T follicular helper cell (primary cell): ENCODE results near the gene SH3GL3.

ENCODE experiments used
- DNase-seq: peaks from one replicate; pipeline ENCODE4 v3.0.0-alpha.2; 2020; ENCODE audit warnings: low read depth

Gene SH3GL3

GRCh38 chr15:83504365-83504764 is 57.2 kb downstream of the SH3GL3 start:
- DNase-seq: no peak

GRCh38 chr15:83510001-83510400 is 62.9 kb downstream of the SH3GL3 start:
- no peak for DNase-seq

GRCh38 chr15:83512459-83512858 is 65.3 kb downstream of the SH3GL3 start:
- no peak for DNase-seq

DNA sequence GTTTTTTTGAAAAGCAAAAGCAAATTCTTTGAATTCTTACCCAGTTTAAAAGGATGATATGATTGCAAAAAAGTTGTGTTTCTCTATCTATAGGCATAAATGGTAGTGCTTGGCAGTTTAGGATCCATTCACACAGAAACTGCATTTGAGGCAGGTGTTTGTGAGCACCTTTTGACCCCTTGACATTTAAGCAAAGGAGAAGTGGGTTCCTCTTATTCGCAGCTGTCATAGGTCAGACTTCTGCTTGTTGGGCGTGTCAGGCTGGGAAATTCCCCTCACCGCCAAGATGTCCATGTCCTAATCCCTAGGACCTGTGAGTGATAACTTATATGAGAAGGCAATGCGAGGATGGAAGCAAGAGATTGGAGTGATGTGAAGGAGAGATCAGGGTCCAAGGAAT is 67.4 kb downstream of the SH3GL3 start:
- DNase-seq: no peak

DNA sequence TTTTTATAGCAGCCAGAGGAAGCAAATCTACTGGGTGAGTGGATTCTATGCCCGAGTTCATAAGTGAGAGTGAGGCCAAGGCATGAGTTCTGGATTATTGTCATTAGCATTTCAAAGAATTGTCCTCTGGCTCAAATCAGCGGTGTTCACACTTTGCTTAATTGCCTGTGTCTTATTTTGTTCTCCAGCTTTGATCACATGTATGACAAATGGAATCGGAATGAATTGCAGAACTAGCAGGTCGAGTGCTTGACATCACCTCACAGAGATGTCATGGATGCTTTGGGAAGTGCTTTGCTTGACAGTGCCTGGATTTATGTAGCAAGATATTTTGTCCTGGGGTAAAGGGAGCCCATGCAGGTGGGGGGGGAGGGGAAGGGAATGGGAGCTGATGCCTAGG is 68.0 kb downstream of the SH3GL3 start:
- DNase-seq: no peak

DNA sequence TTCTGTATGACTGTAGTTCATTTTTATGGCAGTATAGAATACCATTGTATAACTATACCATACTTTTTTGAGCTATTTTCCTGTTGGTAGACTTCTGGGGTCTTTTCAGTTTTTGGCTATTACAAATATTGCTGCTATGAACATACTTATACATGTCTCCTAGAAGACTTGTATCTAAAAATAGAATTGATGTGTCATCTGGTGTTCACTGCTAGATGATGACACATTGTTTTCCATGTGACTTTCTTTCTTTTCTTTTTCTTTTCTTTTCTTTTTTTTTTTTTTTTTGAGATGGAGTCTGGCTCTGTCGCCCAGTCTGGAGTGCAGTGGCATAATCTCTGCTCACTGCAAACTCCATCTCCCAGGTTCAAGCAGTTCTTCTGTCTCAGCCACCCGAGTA is 69.8 kb downstream of the SH3GL3 start:
- DNase-seq: no peak

- DNase-seq: no peak
Measured at GRCh38 chr15:83526319-83526718, 79.2 kb downstream of the SH3GL3 start.

DNA sequence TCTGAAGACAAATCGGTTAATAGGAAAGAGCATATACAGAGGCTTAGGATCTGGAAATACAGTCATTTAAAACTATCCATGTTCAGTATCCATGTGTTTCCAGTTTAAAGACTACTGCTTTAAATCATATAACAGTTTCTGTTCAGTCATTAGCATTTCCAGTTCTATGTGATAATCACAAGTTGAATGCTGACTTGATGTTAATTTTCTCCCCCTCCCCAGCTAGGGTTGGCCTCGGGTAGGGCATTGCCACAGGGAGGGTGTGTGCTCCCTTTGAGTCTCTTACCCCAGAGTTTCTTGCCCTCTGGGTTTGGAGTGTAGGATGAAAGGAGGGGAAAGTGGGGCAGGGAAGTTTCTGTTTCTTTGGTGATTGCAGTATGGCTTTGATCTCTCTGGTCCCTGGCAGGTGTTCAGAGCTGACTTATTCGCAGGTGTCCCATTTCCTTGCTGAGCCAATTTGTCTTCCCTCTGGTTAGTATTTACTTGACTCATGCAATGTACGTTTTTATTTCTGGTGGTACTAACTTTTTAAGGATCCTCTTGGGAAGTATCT is 86.3 kb downstream of the SH3GL3 start:
- DNase-seq: no peak

DNA sequence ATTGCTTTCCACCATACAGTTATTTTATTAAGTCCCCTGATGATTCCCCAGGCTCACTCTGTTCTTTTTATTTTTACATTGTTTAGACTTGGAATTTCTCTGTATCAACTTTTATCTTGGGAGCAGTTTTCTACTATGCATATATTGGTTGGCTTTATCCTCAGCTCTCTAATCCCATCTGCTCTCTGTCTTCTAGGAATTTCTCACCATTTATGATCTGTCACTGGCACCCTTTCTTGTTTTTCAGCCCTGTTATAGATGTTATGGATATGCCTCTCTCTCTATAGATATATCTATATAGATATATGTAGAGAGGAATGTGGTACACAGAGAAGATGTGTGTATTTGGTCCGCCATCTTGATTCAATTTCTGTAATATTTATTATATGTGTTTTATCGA is 90.5 kb downstream of the SH3GL3 start:
- DNase-seq: no peak

DNA sequence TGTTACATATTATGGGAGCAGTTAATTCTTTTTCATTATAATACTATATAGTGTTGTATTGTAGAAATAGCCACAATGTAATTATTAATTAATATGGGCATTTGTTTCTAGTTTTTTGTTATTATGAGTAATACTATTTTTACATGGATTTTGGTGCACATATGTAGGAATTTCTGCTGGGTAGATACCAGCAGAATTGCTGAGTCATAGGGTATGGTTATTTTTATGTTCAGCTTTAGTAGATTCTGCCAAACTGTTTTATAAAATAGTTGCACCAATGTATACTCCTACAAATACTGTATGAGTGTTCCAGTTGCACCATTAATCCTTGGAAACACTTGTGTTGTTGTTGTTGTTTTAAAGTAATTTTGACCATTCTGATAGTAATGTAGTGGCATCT is 91.5 kb downstream of the SH3GL3 start:
- DNase-seq: no peak

DNA sequence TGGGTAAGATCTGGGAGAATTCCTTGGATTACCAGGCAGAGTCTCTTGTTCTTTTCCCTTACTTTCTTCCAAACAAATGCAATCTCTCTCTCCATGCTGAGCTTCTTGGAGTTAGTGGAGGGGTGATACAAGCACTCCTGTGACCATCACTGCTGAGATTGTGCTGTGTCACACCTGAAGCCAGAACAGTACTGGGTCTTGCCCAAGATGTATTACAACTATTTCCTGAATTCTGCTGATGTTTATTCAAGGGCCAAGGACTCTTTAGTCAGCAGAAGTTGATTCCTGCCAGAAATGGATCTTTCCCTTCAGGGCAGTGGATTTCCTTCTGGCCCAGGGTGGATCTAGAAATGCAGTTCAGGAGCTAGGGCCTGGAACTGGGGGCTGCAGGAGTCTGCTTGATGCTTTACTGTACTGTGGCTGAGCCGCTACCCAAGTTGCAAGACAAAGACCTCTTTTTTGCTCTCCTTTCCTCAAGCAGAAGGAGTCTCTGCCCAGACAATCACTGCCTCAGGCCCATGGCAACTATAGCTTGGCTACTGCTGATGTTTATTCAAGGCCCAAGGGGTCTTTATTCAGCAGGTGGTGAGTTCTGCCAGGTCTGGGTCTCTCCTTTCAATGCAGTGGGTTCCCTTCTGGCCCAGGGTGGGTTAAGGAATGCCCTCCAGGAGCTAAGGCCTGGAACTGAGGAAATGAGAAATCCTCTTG is 98.8 kb downstream of the SH3GL3 start:
- no peak for DNase-seq

DNA sequence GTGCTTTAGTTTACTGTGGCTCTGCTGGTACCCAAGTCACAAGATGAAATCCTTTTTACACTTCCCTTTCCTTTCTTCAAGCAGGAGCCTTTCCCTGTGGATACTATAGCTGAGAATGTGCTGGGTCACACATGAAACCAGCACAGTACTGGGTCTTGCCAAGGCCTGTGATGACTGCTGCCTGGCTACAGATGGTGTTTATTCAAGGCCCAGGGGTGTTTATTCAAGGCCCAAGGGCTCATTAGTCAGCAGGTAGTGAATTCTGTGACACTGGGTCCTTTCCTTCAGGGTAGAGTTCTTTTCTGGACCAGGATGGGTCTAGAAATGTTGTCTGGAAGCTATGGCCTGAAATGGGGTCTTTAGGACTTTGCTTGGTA is 99.4 kb downstream of the SH3GL3 start:
- no peak for DNase-seq

DNA sequence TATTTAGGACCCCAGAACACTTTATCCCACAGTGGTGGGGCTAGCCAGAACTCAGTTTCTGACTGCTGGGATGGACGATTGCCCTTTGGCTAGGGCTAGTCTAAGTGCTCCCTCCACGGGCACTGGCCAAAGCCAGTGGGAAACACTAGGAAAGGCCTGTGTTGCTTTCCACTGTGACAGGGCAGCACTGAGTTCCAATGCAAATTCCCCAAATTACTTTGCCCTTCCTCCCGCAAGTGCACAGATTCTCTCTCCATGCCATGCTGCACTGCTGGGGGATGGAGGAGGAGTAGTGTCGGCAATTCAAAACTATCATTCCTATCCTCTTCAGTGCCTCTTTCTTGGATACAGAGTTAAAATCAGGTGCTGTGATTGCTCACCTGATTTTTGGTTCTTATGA is 100.0 kb downstream of the SH3GL3 start:
- DNase-seq: no peak

DNA sequence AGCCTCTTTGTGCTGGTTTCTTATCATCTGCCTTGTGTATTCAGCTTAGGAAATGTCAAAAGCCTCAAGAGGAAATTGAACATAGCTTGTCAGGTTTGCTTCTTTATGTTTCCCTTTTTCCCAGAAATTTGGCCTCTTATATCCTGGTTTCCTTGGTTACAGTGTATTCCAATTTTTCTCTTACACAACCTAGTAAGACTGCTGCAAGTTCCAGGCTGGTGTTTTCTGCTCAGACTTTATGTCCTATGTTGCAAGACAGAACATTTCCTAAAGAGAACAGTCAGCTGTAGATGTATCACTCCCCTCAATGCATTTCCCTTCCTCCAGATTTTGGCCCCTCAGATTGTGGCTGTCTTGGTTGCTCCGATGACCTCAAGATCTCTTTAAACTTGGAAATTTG is 102.5 kb downstream of the SH3GL3 start:
- DNase-seq: no peak

GRCh38 chr15:83554558-83554957 is 107.4 kb downstream of the SH3GL3 start:
- DNase-seq: no peak

GRCh38 chr15:83555383-83555782 is 108.2 kb downstream of the SH3GL3 start:
- DNase-seq: no peak

DNA sequence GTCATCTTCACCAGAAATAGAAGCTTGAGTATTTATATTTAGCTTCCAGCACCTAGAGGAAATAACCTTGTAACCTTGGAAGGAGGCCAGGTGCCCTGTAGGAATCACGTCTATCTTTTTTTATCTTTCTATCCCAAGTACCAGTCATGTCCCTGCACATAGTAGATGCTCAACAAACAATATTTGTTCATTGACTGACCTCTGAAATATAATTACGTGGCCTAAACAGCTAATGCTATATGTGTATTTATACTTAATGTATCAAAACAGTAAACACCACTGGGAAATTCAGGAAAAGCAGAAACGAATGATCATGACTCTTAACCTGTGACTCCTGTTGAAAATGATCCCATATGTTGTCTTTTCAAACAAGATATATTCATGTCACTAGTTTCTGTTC is 108.9 kb downstream of the SH3GL3 start:
- no peak for DNase-seq

DNA sequence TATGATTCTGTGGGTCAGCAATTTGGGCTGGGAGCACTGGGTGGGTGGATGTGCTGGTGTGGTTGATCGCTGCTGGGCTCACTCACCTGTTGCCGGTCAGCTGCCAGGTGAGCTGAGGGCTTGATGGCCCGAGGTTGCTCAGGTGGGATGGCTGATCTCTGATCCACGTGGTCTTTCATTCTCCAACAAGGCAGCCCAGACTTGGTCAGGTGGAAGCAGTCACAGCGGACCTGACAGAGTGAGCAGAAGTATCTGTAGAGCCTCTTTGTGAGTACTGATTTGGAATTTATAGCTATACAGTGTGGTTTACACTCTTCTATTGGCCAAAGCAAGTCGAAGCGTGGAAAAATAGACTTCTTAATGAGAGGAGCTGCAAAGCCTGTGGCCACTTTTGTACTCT is 109.6 kb downstream of the SH3GL3 start:
- DNase-seq: no peak

- no peak for DNase-seq
Measured at GRCh38 chr15:83558146-83558545, 111.0 kb downstream of the SH3GL3 start.

DNA sequence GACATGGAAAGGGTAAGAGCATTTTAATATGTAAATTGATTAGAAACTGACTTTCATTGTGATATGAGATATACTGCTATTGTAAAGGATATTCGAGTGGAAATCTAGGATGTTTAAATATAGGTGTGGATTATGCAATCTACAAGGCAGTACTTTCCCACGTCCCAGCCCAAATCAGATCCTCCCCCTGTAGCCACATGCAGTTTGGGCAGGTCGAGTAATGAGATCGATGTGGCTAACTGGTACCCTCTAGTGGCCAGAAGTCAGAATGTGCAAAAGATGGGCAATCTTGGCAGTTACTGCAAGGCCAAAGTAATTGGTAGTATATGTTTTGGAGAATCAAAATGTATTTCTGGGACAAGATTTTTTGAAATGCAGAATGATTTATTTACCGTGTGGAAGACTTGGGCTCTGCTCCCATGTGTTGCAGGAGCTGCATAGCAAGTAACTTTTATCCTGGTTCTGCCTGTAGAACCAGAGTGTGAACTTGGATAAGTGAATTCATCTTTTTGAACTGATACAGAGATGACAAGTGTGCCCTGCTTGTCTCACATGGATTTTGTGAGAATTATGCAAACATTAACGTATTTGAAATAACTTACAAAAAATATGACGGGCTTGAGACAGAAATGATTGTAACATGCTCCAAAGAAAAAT is 112.3 kb downstream of the SH3GL3 start:
- peak; percentile 3 for DNase-seq

DNA sequence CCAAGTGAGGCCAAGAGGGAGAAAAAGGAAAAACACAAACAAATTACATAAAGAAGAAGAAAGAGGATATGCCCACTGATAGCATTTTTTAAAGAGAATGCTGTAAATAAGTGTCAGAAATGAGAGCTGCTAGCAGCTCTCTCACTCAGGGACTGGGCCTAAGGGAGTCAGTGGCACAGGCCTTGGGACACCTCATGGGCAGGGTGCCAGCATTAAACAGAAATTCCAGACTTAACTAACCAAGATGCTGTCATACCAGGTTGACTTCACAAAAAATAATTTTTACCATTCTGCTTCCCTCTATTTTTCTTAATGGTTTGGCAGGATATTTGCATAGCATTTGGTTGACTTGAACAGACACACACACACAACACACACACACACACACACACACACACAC is 114.5 kb downstream of the SH3GL3 start:
- no peak for DNase-seq

DNA sequence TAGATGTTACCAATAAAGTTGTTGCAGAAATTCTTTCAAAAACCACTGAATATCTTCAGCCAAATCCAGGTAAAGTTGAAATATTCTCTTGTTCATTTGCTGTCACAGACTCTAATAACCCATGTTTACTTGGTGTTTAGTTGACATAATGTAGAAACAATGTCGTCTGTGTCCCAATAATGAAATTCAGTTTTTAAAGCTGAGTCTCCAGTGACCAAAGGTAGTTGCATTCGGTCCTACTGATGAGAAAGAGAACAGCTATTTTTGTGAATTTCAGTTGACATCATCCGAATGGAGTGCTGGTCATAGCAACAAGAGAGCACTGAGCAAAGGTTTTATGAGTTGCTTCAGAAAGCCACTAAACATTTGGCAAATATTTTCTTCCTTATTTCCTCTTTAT is 118.0 kb downstream of the SH3GL3 start:
- no peak for DNase-seq

DNA sequence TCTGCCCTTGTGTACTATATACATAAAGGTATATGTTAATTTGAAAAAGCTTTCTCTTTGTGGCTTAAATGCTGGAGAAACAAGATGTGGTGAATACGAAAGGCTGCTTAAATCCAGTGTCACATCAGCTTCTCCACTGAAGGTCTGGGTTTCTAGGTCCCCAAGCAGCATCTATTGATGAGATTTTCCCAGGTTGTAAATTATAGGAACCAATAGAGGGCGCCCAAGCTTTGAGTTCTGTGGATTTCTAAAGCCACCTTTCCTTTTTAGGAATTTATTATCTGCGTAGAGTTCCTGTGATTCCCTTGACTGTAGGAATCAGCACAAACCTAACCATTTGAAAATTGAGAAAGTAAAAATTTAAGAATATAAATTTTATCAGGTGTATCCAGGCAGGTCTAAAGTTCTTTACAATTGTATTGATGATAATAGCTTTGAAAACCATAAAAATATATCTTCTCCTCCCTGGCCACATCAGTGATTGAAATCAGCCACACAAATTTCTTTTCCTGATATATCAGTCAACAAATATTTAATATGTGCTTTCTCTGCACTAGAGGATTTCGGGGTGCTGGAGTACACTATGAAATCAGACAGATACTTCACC is 118.5 kb downstream of the SH3GL3 start:
- no peak for DNase-seq
